ENCODE results near the gene FBL.

The FBL gene

GRCh38 chr19:39838569-39838968, 7.6 kb downstream of the FBL start:
- TF ChIP-seq CTCF (IDR thresholded peaks at IDR 0.05; ENCODE audit: low read depth, low read length), result no peak

GRCh38 chr19:39837978-39838377, 8.2 kb downstream of the FBL start:
- no peak for DNase-seq (ENCODE audit: extremely low read depth, low read depth)
- TF ChIP-seq CTCF (IDR thresholded peaks at IDR 0.05; ENCODE audit: low read depth, low read length), result no peak

More at GRCh38 chr19:39838569-39838968, 7.6 kb downstream of the FBL start:
- DNase-seq (ENCODE audit: extremely low read depth, low read depth), result no peak

- DNase-seq (ENCODE audit: extremely low read depth, low read depth), result no peak
- TF ChIP-seq CTCF (IDR thresholded peaks at IDR 0.05; ENCODE audit: low read depth, low read length), result no peak
These were observed 11.8 kb downstream of the FBL start for GRCh38 chr19:39834287-39834841.

- DNase-seq (ENCODE audit: extremely low read depth, low read depth), result peak; percentile 95
- no peak for TF ChIP-seq CTCF (IDR thresholded peaks at IDR 0.05; ENCODE audit: low read depth, low read length)
These were observed 12.5 kb downstream of the FBL start, which contains the start of gene DYRK1B for GRCh38 chr19:39833464-39834286. DYRK1B (minus strand) TSS chr19:39834162; CDS start chr19:39831867, 2,295 bp downstream.

- DNase-seq (ENCODE audit: extremely low read depth, low read depth), result no peak
- no peak for TF ChIP-seq CTCF (IDR thresholded peaks at IDR 0.05; ENCODE audit: low read depth, low read length)
These were observed 13.1 kb downstream of the FBL start for GRCh38 chr19:39833160-39833463.

- TF ChIP-seq CTCF (IDR thresholded peaks at IDR 0.05; ENCODE audit: low read depth, low read length), result no peak
- no peak for DNase-seq (ENCODE audit: extremely low read depth, low read depth)
These were observed 13.7 kb downstream of the FBL start for GRCh38 chr19:39832341-39833083.

- no peak for TF ChIP-seq CTCF (IDR thresholded peaks at IDR 0.05; ENCODE audit: low read depth, low read length)
- DNase-seq (ENCODE audit: extremely low read depth, low read depth), result no peak
These were observed 14.5 kb downstream of the FBL start for GRCh38 chr19:39831679-39832078.

Data from AG09319 (cell line).